ENCODE data around the gene LRMDA. TPM values are rescaled to one million over a fixed set of nuclear protein-coding genes. Genes with fewer than 3 reads are reported as not detected.

LRMDA gene
- total and polyA plus RNA-seq, 2 donors (not counting 3 experiments of a cell fraction or from before 2014, with no cell fraction given) = 9.7 to 18.0 TPM

DNA sequence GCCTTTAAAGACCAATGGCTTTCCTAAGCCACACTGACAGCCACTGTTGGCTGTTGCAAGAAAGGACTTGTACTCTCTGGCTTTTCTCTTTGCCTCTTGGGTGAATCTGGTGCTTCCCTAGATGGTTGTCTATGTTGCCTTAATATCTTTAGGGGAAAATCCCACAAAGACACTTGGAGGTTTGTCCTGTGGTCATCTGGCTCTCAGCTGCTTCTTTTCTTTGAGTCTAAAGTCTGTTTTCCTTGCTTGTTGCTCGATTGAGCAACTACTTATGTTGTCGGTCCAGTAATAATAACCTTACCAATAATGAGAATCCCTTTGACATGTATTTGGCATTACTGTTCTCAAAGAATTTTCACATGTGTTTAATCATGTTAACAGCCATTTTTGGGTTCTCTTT, 537.6 kb downstream of the LRMDA start:
- no peak overlapping the region for H3K4me2 ChIP-seq (ENCODE audit: insufficient read depth, low read length)
- no peak overlapping the region for H3K27ac ChIP-seq (ENCODE audit: insufficient read depth, low read depth, low read length)
- H3K36me3 ChIP-seq (ENCODE audit: control insufficient read depth in 2 of 2, extremely low read depth in 1 of 2, insufficient read depth in 2 of 2, low read length in 2 of 2) = no peaks in the 10 kb centered on the region
- FAIRE-seq (no peak), DNase-seq (ENCODE audit: low read depth, low spot score) (no peak)
- no peak overlapping the region for H2AFZ ChIP-seq (ENCODE audit: low read depth, low read length)
- no peak overlapping the region for H3K9ac ChIP-seq (replicated peaks; ENCODE audit: extremely low read depth, insufficient read depth, low read length)
- H3K4me3 ChIP-seq (replicated peaks in 1 of 3; ENCODE audit: insufficient read depth in 1 of 3, low read depth in 1 of 3, low read length in 3 of 3) = no peak overlapping the region
- no peaks in the 10 kb centered on the region for H3K4me1 ChIP-seq (ENCODE audit: control insufficient read depth, extremely low read depth, insufficient read depth, low read length)
- H3K27me3 ChIP-seq (ENCODE audit: control insufficient read depth in 2 of 2, insufficient read depth in 2 of 2, low read length in 2 of 2) = no peaks in the 10 kb centered on the region
- H4K20me1 ChIP-seq (replicated peaks; ENCODE audit: control insufficient read depth, extremely low read depth, insufficient read depth, low read length) = no peaks in the 10 kb centered on the region
- no peak for TF ChIP-seq GATA2 (IDR thresholded peaks at IDR 0.05; ENCODE audit: insufficient read depth, insufficient read length, low read depth, low read length)
- no peak for TF ChIP-seq POLR2AphosphoS5 (IDR thresholded peaks at IDR 0.05; ENCODE audit: insufficient read depth, low read depth, low read length)
- dilution Hi-C loops (cut with MboI; ENCODE audit: extremely low pct_ligation_motif_present, low sequenced_read_pairs) = no loop called here
- CTCF ChIA-PET = no interaction called here
- intact Hi-C loops (cut with micrococcal nuclease) = no loop called here
- no TSS peak for BruUV-seq (replicated peaks)
- H3K9me3 ChIP-seq (replicated peaks; ENCODE audit: control insufficient read depth, insufficient read depth, low read length) = no peaks in the 10 kb centered on the region
- no peaks in the 10 kb centered on the region for H3K79me2 ChIP-seq (ENCODE audit: control insufficient read depth, insufficient read depth, low read length)
- no peaks in the 10 kb centered on the region for H3K9me1 ChIP-seq (replicated peaks; ENCODE audit: control insufficient read depth, extremely low read depth, insufficient read depth, low read length)
- POLR2A ChIA-PET = no interaction called here

DNA sequence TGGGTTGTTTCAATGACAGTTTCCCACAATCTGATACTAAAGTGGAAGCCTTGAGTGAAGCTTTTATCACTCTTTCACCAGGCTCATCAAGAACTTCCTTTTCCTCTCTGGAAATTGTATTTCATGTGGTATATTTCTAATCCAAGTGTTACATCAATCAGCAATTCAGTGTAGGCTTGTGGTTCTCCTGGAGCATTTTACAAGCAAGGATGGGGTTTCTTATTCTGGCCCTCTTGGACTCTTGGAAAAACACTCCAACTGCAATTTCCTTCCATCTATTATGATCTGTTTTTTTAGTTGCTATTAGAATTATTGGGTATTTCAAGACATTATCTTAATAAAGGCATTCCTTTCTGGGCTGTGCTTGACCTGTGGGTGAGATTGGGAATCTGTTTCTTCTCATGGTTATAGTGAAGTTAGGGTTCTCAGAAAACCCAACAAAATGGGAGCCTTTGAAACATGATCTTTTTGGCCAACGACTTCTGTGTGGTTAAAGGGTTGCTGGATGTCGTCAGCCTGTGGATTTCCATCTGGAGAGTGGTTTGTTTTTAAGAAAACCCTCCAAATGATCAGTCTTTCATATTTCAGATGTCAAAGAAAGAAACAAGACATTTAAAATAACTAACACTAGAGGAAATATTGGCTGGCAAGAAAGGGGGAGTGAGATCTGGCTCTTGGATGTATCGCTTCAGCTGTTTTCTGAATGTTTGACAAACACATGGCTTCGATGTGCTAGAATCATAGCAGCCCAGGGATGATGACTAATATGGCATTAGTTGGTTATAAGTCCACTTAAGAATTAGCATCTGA, 540.2 kb downstream of the LRMDA start:
- DNase-seq (ENCODE audit: low read depth, low spot score) = no peak
- Histone ChIP-seq H3K9me1 (replicated peaks; ENCODE audit: control insufficient read depth, extremely low read depth, insufficient read depth, low read length) (no peaks in the 10 kb centered on the region), H2AFZ (ENCODE audit: low read depth, low read length) (no peak overlapping the region), H4K20me1 (replicated peaks; ENCODE audit: control insufficient read depth, extremely low read depth, insufficient read depth, low read length) (no peaks in the 10 kb centered on the region), H3K4me1 (ENCODE audit: control insufficient read depth, extremely low read depth, insufficient read depth, low read length) (no peaks in the 10 kb centered on the region), H3K79me2 (ENCODE audit: control insufficient read depth, insufficient read depth, low read length) (no peaks in the 10 kb centered on the region), H3K9me3 (replicated peaks; ENCODE audit: control insufficient read depth, insufficient read depth, low read length) (no peaks in the 10 kb centered on the region), H3K36me3 (ENCODE audit: control insufficient read depth in 2 of 2, extremely low read depth in 1 of 2, insufficient read depth in 2 of 2, low read length in 2 of 2) (no peaks in the 10 kb centered on the region), H3K27ac (ENCODE audit: insufficient read depth, low read depth, low read length) (no peak overlapping the region), H3K4me2 (ENCODE audit: insufficient read depth, low read length) (no peak overlapping the region), H3K4me3 (replicated peaks in 1 of 3; ENCODE audit: insufficient read depth in 1 of 3, low read depth in 1 of 3, low read length in 3 of 3) (no peak overlapping the region), H3K27me3 (ENCODE audit: control insufficient read depth in 2 of 2, insufficient read depth in 2 of 2, low read length in 2 of 2) (no peaks in the 10 kb centered on the region), H3K9ac (replicated peaks; ENCODE audit: extremely low read depth, insufficient read depth, low read length) (no peak overlapping the region)
- no peak for TF ChIP-seq MYC (IDR thresholded peaks at IDR 0.05; ENCODE audit: low read depth, low read length)
- no peak for TF ChIP-seq FOS (IDR thresholded peaks at IDR 0.05; ENCODE audit: borderline replicate concordance, insufficient read depth, low read length)
- TF ChIP-seq POLR2AphosphoS5 (IDR thresholded peaks at IDR 0.05; ENCODE audit: insufficient read depth, low read depth, low read length) = no peak
- TF ChIP-seq, protein P1, sequence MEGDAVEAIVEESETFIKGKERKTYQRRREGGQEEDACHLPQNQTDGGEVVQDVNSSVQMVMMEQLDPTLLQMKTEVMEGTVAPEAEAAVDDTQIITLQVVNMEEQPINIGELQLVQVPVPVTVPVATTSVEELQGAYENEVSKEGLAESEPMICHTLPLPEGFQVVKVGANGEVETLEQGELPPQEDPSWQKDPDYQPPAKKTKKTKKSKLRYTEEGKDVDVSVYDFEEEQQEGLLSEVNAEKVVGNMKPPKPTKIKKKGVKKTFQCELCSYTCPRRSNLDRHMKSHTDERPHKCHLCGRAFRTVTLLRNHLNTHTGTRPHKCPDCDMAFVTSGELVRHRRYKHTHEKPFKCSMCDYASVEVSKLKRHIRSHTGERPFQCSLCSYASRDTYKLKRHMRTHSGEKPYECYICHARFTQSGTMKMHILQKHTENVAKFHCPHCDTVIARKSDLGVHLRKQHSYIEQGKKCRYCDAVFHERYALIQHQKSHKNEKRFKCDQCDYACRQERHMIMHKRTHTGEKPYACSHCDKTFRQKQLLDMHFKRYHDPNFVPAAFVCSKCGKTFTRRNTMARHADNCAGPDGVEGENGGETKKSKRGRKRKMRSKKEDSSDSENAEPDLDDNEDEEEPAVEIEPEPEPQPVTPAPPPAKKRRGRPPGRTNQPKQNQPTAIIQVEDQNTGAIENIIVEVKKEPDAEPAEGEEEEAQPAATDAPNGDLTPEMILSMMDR (IDR thresholded peaks at IDR 0.05; ENCODE audit: extremely low read depth in 1 of 2, insufficient read depth in 1 of 2, low read depth in 1 of 2, low read length in 2 of 2) = no peak
- TF ChIP-seq JUN (IDR thresholded peaks at IDR 0.05; ENCODE audit: borderline replicate concordance, insufficient read depth, insufficient read length, low read depth) = no peak
- no peak for TF ChIP-seq POLR2A (IDR thresholded peaks at IDR 0.05; ENCODE audit: low read depth, low read length)
- TF ChIP-seq GATA2 (IDR thresholded peaks at IDR 0.05; ENCODE audit: insufficient read depth, insufficient read length, low read depth, low read length) = no peak
- no peak for TF ChIP-seq MAX (IDR thresholded peaks at IDR 0.05; ENCODE audit: insufficient read depth, insufficient read length)
- TF ChIP-seq EZH2 (IDR thresholded peaks at IDR 0.05; ENCODE audit: borderline replicate concordance, low read depth, low read length, severe bottlenecking) = no peak
- POLR2A ChIA-PET = no interaction called here
- intact Hi-C loops (cut with micrococcal nuclease) (no loop called here), dilution Hi-C loops (cut with MboI; ENCODE audit: extremely low pct_ligation_motif_present, low sequenced_read_pairs) (no loop called here)
- no peak for FAIRE-seq
- BruUV-seq (replicated peaks) = no TSS peak
- CTCF ChIA-PET = no interaction called here
